ENCODE data around the gene RHOT1.

The RHOT1 gene

GRCh38 chr17:32269377-32269776, 127.1 kb downstream of the RHOT1 start:
- DNase-seq (ENCODE audit: low read depth): no peak

- no peak for DNase-seq (ENCODE audit: low read depth)
These were observed 129.5 kb downstream of the RHOT1 start for GRCh38 chr17:32271844-32272243.

- no peak for DNase-seq (ENCODE audit: low read depth)
These were observed 131.8 kb downstream of the RHOT1 start for GRCh38 chr17:32274101-32274500.

- no peak for DNase-seq (ENCODE audit: low read depth)
These were observed 132.3 kb downstream of the RHOT1 start for GRCh38 chr17:32274643-32275042.

Data from stimulated activated CD8-positive, alpha-beta memory T cell treated with anti-CD3 and anti-CD28 coated beads, Interleukin-4, amount 100 ng/mL, for 24 hours (primary cell).